D721Med (cell line): ENCODE data around the gene C18orf32.

Source experiments
- DNase-seq: peaks from one replicate; pipeline ENCODE4 v3.0.0; 2011; ENCODE audit warnings: low spot score; ENCODE audit not compliant: insufficient read length
- FAIRE-seq: peaks from 2 replicates; lab custom pipeline; 2011; peaks lifted over from hg19 to GRCh38; lab: Jason Lieb, UNC
- TF ChIP-seq, protein P1 (sequence below): IDR thresholded peaks from 2 replicates; pipeline ENCODE4 v1.5.1; 2012; ENCODE audit warnings: mild to moderate bottlenecking, control low read depth; ENCODE audit not compliant: insufficient read depth; ENCODE audit errors: missing control alignments

The C18orf32 gene

GRCh38 chr18:49486953-49487710 is at the start of gene C18orf32:
Gene C18orf32, minus strand, starts transcription at chr18:49487234. Its CDS starts 3,486 bp downstream, at chr18:49483748.
- peak; percentile 97 for DNase-seq

GRCh38 chr18:49534846-49535601 is 48.0 kb upstream of the C18orf32 start:
- DNase-seq, result no peak
- TF ChIP-seq, protein P1, sequence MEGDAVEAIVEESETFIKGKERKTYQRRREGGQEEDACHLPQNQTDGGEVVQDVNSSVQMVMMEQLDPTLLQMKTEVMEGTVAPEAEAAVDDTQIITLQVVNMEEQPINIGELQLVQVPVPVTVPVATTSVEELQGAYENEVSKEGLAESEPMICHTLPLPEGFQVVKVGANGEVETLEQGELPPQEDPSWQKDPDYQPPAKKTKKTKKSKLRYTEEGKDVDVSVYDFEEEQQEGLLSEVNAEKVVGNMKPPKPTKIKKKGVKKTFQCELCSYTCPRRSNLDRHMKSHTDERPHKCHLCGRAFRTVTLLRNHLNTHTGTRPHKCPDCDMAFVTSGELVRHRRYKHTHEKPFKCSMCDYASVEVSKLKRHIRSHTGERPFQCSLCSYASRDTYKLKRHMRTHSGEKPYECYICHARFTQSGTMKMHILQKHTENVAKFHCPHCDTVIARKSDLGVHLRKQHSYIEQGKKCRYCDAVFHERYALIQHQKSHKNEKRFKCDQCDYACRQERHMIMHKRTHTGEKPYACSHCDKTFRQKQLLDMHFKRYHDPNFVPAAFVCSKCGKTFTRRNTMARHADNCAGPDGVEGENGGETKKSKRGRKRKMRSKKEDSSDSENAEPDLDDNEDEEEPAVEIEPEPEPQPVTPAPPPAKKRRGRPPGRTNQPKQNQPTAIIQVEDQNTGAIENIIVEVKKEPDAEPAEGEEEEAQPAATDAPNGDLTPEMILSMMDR, result no peak
- no peak for FAIRE-seq

More at GRCh38 chr18:49486953-49487710, at the start of gene C18orf32:
- no peak for FAIRE-seq
- TF ChIP-seq, protein P1, result no peak

GRCh38 chr18:49531678-49532153 is 44.7 kb upstream of the C18orf32 start:
- no peak for FAIRE-seq
- TF ChIP-seq, protein P1, result no peak
- no peak for DNase-seq

- no peak for FAIRE-seq
- TF ChIP-seq, protein P1, result no peak
These were observed 42.6 kb upstream of the C18orf32 start for GRCh38 chr18:49529596-49529995.

GRCh38 chr18:49527631-49528327 is 40.7 kb upstream of the C18orf32 start:
- DNase-seq (no peak), FAIRE-seq (no peak)
- TF ChIP-seq, protein P1, result no peak

More at GRCh38 chr18:49529596-49529995, 42.6 kb upstream of the C18orf32 start:
- no peak for DNase-seq

- FAIRE-seq, result no peak
- DNase-seq, result no peak
These were observed 38.9 kb upstream of the C18orf32 start for GRCh38 chr18:49525981-49526380.

More at GRCh38 chr18:49525981-49526380, 38.9 kb upstream of the C18orf32 start:
- TF ChIP-seq, protein P1, result no peak
